NB4 (cell line): ENCODE results near the gene TRIM2.

Experiments used
- DNase-seq: peaks from one replicate; pipeline ENCODE4 v3.0.0; 2010; ENCODE audit warnings: low read depth
- H3K4me3 ChIP-seq: one replicate; pipeline ENCODE4 v1.5.1; 2011; ENCODE audit warnings: mild to moderate bottlenecking, low read depth, low read length, moderate library complexity
- CTCF ChIP-seq: IDR thresholded peaks from one replicate; pipeline ENCODE4 v1.5.1; 2012; ENCODE audit warnings: low read depth, low read length
- MAX ChIP-seq: IDR thresholded peaks from 2 replicates; pipeline ENCODE4 v1.6.1; 2011; ENCODE audit warnings: low read depth, low read length
- MYC ChIP-seq: IDR thresholded peaks from 2 replicates; pipeline ENCODE4 v1.6.1; 2011; ENCODE audit warnings: low read depth, low read length
- POLR2A ChIP-seq: IDR thresholded peaks from 2 replicates; pipeline ENCODE4 v1.6.1; 2011; ENCODE audit warnings: mild to moderate bottlenecking; ENCODE audit not compliant: insufficient read length; ENCODE audit errors: extremely low read depth

Gene TRIM2

DNA sequence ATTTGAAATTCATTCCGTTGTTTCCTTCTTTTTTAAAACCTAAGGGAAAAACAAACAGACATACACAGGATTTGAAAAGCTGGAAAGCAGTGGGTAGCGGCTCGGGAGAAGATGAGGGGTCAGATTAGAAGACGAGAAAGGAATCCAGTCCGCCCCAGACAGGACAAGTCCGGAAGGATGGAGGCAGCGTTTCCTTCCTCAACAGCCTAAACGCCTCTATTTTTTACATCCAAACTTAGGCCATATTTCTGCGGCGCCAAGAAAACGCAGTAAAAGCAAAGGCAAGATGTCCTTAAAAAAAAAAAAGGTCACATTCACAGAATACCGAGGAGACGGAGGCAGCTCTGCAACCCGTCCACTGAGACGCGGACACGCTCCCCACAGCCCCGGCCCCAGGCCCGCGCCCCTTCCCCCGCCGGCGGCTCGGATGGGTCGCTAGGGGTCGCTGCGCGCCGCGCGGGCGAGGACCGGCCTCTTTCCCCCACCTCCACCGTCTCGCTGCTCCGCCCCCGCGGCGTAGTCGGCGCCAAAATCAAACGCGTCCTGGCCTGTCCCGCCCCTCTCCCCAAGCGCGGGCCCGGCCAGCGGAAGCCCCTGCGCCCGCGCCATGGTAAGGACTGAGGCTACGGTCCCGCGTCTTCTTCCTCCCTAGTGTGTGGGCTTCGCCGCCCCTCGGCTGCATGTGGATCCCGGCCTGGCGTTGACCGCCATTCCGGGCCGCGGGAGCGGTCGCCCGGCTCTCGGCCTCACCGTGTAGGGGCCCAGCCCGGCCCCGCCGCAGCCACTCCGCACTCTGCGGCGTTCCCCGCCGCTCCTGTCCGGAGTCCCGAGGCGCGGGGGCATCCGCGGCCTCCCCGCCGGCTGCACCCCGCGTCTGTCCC is 140.1 kb downstream of the TRIM2 start, which contains the start of gene MND1:
Gene MND1 (plus strand): TSS at position 558 of the 881 bp plus-strand sequence. CDS start 50 bp downstream, at position 608.
- TF ChIP-seq MYC (peak; percentile 51; the same call in 1 of the 2 replicates), POLR2A (peak; percentile 66), MAX (peak; percentile 35; the same call in 1 of the 2 replicates), CTCF (peak; percentile 54)
- DNase-seq: peak; percentile 94
- H3K4me3 ChIP-seq: peak within 1 kb of the TSS; percentile 86

DNA sequence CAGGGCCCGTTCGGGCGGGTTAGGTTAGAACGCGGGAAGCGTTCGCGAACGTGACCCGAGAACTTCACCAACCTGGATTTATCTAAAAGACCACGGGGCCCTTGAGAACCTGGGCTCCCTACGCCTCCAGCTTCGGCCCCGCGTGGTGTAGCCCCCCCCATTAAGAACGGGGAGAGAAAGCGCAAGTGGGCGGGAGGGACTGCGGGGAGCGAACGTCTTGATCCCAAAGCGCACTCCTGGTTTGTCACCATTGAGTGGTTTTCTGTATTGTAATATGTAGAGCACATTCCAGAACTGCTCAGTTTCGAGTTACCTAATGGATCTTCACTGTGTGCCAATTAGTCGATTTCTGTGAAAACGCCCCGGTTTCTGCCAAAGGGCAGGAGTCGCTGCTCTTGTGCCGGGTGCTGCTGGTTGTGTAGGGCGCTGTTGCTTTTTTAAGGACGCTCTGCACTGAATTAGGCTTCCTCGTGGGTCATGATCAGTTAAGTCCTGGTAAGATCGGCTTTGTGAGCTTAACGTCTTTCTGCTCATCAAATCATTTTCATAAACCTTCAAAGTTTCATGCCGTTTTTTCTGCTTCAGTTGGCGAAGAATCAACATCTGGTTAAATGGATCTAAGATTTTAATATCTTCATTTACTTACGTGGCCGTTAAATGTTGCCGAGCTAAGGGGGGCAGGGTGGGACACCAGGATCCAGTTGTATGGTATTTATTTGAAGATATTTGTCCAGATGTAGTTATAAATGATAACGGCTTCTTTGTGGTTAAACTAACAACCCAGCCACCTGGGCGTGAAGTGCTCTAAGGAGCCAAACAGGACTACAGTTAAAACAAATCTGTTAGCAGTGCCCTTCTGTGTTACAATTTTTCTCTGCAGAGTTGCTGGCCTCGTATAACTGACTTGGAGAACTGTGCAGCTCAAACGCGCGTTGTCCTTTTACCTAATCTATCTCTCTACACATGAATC is 141.1 kb downstream of the TRIM2 start:
- H3K4me3 ChIP-seq: peak overlapping the region; percentile 86
- peak; percentile 82 for DNase-seq
- no peak for TF ChIP-seq CTCF
- TF ChIP-seq POLR2A: no peak
- TF ChIP-seq MAX: peak; percentile 17; the same call in 1 of the 2 replicates
- no peak for TF ChIP-seq MYC

GRCh38 chr4:153346031-153346430 is 141.8 kb downstream of the TRIM2 start:
- peak overlapping the region; percentile 86 for H3K4me3 ChIP-seq
- no peak for DNase-seq
- TF ChIP-seq CTCF: no peak

DNA sequence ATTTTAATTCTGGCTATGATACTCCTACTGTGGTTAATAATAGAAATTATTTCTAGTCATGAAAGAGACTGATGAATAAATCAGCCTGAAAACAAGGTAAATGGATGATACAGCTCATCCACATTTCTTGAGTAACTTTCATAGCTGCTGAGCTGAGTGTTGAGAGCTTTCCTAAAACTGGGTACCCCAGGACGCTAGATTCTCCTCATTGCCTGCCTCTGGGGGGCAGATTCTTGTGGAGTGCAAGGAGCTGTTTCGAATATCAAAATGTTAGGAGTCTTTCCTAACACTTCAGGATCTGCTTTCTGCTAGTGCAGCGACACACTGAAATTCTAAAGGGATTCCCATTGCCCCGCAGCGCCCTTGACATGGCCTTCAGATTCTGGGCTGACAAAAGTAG is 142.3 kb downstream of the TRIM2 start:
- DNase-seq: peak; percentile 39
- peak overlapping the region; percentile 86 for H3K4me3 ChIP-seq
- TF ChIP-seq CTCF: peak; percentile 20
- TF ChIP-seq MYC: no peak

- no peak for TF ChIP-seq MAX
- TF ChIP-seq MYC: no peak
- no peak for TF ChIP-seq POLR2A
- TF ChIP-seq CTCF: no peak
- no peak for DNase-seq
- H3K4me3 ChIP-seq: peak overlapping the region; percentile 86
These were observed 142.9 kb downstream of the TRIM2 start for GRCh38 chr4:153347117-153347516.
